AG08396 (cell line): Measurements from ENCODE around the gene SMIM45.

ENCODE experiments used
- DNase-seq: peaks from one replicate; pipeline ENCODE4 v3.0.0; 2012; ENCODE audit warnings: low spot score, mixed read lengths

Gene SMIM45

GRCh38 chr22:41951898-41952474, at the start of gene SMIM45:
TSS of gene SMIM45 (plus strand) at chr22:41952150.
- DNase-seq: no peak

- DNase-seq: no peak
These were observed 49.0 kb upstream of the SMIM45 start for GRCh38 chr22:41902932-41903421.

GRCh38 chr22:41904450-41905410, 47.2 kb upstream of the SMIM45 start:
- DNase-seq: no peak

DNA sequence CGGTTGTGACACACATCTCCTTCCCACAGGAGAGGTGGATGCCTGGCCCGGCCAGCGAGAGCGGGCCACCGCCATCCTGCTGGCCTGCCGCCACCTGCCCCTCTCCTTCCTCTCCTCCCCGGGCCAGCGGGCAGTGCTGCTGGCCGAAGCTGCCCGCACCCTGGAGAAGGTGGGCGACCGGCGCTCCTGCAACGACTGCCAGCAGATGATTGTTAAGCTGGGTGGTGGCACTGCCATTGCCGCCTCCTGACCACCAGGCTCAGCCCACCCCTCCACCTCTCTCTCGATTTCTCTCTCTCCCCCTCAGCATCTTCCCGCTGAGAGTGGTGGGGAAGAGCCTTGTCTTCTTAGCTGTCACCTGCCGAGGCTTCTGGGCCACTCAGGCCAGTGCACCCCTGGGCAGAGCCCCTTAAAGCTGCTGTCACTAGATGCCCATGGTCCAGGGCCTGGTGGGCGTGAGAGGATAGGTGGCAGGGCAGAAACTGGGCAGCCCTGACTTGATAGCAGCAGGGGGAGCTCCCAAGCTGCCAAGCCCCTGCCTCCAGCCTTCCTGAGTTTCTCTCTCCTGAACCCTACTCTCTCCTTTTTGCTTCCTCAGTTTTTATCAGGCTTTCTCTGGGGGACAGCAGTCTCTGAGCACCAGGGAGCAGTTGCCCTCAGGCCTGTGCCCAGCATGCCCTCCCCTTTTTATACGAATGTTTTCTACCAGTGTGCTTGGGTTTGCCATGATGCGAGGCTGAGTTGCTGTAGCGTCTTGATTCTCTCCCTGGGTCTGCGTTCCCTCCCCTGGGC, 46.3 kb upstream of the SMIM45 start:
- DNase-seq: no peak

GRCh38 chr22:41906822-41907221, 45.1 kb upstream of the SMIM45 start:
- DNase-seq: no peak

GRCh38 chr22:41907436-41908401, 44.2 kb upstream of the SMIM45 start:
- peak; percentile 53 for DNase-seq

DNA sequence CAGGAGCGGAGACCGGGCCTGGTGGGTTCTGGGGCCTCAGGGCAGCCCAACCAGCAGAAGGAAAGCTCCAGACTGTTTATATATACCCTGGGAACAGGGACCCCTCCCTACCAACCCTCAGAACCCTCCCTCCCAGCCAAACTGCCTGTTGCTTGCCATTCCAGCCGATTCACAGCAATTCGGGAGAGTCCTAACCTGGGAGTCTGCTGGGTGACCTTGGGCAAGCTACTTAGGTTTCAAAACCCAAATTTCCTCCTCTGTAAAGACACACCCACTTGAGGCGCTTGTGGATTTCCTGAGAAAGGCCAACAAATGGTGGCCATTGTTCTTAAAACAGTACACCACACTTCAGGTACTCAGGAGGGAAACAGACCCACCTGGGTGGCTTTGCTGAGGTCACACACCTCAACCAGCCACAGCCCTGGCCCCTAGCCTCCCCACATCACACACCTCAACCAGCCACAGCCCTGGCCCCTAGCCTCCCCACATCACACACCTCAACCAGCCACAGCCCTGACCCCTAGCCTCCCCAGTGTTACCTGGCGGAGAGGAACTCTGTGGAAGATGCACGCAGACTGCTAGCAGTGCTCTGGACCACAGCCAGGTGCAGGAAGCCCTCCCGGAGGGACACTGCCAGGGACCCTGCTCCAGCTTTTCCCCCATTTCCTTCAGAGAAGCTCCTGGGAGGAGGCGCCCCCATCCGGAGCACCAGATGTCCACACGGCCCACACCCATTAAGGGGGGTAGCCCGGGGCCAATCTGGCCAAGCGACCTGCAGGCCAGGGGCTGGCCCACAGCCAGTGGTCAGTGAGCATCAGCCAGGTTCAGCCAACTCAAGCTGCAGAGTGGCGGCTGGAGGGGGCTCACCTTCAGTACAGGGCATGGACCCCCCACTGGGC, 43.3 kb upstream of the SMIM45 start:
- DNase-seq: no peak

DNA sequence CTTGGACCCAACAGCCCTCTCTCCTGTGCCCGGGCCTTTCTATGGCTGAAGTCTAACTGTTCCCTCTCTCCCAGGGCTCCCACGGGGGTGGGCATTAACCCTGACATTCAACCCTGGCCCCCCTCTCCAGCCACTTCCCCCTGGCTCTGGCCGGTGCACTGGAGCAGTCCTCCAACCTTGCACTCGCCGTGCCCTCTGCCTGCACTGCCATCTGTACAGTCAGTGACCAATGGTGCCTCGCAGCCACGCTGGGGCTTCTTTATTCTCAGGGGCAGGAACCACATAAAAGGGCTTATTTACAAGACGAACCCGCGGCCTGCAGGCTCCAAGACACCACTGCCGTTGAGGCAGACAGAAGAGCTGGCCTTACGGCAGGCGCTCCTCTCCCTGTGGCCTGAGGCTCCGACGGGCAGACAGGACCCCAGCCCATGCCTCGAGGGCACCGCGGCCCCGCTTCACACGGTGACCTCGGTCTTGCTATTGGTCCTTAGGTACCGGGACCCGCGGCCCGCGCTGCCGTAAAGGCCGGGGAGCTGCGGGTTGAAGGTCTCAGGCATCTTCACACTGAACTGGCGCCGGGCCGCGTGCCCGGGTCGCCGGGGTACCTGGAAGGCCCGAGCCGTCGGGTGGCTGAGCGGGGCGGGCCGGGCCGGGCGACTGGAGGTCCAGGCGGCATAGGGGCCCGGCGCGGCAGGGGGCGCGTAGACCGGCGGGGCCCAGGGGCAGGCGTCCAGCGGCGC, 42.5 kb upstream of the SMIM45 start:
- no peak for DNase-seq

DNA sequence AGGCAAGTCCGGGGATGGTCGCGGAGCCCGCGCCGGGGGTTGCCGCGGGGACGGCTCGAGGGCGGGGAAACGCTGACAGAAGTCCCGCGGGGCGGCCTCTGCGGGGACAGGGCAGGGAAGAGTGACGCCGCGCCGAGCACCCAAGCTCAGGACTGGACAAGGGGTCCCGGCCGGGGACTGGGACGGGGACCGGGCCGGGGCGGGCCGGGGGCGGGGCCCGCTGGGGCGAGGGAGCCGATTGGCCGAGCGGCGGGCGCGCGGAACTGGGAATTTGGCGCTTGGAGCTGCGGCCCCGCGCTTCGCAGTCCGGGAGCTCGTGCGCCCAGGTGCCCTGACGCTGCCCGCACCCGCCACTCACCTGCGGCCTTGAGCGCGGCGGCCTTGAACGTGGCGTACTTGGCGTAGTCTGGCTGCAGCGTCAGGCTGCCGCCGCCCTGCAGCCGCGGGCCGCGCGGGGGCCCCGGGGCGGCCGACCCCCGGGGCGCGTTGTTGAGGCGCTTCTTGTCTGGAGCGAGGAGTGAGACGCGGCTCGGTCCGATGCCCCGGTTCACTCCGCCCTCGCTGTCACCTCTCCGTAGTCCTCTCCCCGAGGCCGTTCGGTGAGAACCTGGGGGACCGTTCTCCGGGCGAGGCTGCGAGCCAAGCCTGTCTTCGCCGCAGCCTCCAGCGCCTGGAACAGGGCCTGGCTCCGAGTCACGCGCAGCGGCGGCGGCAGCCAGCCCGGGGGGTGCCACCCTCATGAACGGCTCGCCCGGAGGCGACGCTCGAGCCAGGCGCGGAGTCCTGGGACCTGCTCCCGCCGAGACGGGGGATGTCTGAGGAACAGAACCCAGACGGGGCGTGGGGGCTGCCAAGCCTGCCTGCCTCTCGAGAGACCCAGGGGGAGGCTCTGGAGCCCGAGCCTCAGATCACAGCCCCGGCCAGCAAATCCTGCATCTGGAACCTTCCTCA, 41.6 kb upstream of the SMIM45 start:
- DNase-seq: peak; percentile 78

DNA sequence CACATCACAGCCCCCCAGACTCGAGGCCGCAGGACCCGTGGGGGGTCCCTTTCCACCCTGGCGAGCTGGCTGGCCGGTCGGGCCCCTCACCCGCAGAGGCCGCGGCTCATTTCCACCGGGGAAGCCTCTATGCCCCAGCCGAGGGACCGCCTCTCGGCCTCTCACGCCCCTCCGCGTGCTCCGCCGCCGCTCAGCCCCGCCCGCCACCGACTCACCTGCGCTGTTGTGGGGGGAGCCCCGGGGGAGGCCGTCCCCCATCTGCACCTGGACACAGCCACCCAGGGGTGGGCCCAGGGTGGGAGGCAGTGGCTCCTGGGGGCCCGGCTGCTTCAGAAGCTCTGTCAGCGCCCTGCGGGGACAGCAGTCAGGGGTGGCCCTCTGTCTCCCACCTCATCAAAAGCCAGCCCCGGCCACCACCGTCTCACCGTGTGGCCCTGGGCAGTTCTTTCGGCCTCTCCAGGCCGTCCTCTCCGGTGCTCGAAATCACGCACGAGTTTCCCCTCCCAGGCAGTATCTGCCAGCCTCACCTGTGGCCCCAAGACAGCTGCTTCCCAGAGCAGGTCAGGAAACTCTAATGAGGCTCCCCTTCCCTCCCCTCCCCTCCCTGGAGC, 40.8 kb upstream of the SMIM45 start:
- DNase-seq: no peak

- DNase-seq: no peak
These were observed 39.5 kb upstream of the SMIM45 start for GRCh38 chr22:41912338-41913039.

DNA sequence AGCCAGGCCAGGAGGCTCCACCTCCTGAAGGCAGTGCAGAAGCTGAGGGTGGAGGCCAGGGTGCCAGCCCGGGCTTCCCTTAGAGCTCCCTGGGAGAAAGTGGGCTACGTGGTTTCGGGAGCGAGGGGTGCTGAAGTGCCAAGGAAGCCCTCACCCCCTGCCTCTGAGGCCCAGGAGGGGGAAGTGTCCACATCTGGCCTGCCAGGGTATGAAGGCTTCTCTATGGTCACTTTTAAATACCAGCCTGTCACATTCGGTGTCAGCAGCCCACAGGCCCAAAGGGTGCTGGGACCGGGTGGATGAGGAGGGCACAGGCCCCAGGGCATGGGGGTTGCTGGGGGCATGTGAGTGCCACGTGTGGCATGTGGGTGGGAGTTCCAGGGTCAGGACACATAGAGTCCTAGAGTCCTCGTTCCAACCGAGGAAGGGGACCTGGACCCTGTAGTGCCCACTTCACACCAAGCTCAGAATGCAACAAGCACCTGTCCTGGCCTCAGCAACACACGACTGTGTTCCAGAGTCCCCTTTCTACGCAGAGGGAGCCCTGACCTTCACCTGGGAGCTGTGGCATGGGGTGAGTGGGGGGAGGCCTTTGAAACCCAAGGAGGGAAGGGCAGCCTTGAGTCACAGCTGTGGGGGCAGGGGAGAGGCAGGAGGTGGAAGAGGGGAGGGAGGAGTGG, 38.8 kb upstream of the SMIM45 start:
- no peak for DNase-seq

GRCh38 chr22:41913842-41914534, 38.0 kb upstream of the SMIM45 start:
- DNase-seq: no peak

GRCh38 chr22:41914611-41915034, 37.3 kb upstream of the SMIM45 start:
- DNase-seq: no peak

- peak; percentile 64 for DNase-seq
These were observed 36.7 kb upstream of the SMIM45 start, which contains the start of gene SHISA8 for GRCh38 chr22:41915035-41915785. TSS of gene SHISA8 (minus strand) at chr22:41915074. CDS start at chr22:41914667, 407 bp downstream.
